GM12878 (cell line): ENCODE results near the gene BRAT1. TPM values are rescaled to one million over a fixed set of nuclear protein-coding genes. Genes with fewer than 3 reads are reported as not detected.

Source experiments
- ATF2 ChIP-seq: IDR thresholded peaks from 2 replicates; pipeline ENCODE4 v1.6.1; 2012; ENCODE audit warnings: low read length, inconsistent platforms
- CBX3 ChIP-seq: fragments of 200-600 bp; sonication (generic); IDR thresholded peaks from 2 replicates; pipeline ENCODE4 v1.6.1; 2016; ENCODE audit warnings: low read depth, borderline replicate concordance
- CEBPB ChIP-seq, 2 experiments: fragments of 150-350 bp in 1 of 2; IDR thresholded peaks; 2 replicates each; pipeline ENCODE4 v1.6.1; 2012 to 2014; ENCODE audit warnings: low read depth in 2 of 2, low read length in 2 of 2, borderline replicate concordance in 1 of 2, inconsistent platforms in 1 of 2
- CREB1 ChIP-seq: IDR thresholded peaks from 2 replicates; pipeline ENCODE4 v1.6.1; 2012; ENCODE audit warnings: low read depth, mild to moderate bottlenecking, inconsistent platforms
- CTCF ChIP-seq, 3 experiments: IDR thresholded peaks in 2 of 3; conservative IDR thresholded peaks in 1 of 3; 2 replicates each; pipeline ENCODE4 v1.5.1; 2011; ENCODE audit warnings: low read depth in 3 of 3, low read length in 3 of 3, mild to moderate bottlenecking in 3 of 3, control low read depth in 2 of 3, moderate library complexity in 2 of 3, inconsistent platforms in 1 of 3, mixed read lengths in 1 of 3; ENCODE audit not compliant: control insufficient read depth in 2 of 3, insufficient read depth in 1 of 3; ENCODE audit errors: extremely low read depth in 1 of 3
- EGR1 ChIP-seq, 2 experiments: IDR thresholded peaks; 1 replicate in 1 of 2; 2 replicates in 1 of 2; pipeline ENCODE4 v1.6.1; 2011 to 2012; ENCODE audit warnings: low read depth in 2 of 2, low read length in 2 of 2, borderline replicate concordance in 1 of 2, mild to moderate bottlenecking in 1 of 2, moderate library complexity in 1 of 2
- EZH2 ChIP-seq: IDR thresholded peaks from 2 replicates; pipeline ENCODE4 v1.6.1; 2012; ENCODE audit warnings: low read depth, mild to moderate bottlenecking, control low read depth, inconsistent platforms, low read length, borderline replicate concordance; ENCODE audit not compliant: control insufficient read depth
- HDAC2 ChIP-seq: fragments of 200-600 bp; sonication (generic); IDR thresholded peaks from 2 replicates; pipeline ENCODE4 v1.6.1; 2017
- JUND ChIP-seq: IDR thresholded peaks from 2 replicates; pipeline ENCODE4 v1.6.1; 2012; ENCODE audit warnings: low read depth, mild to moderate bottlenecking, low read length, improper control_type of control experiment, moderate library complexity
- NR2C2 ChIP-seq: IDR thresholded peaks from 2 replicates; pipeline ENCODE4 v1.6.1; 2011; ENCODE audit warnings: borderline replicate concordance, low read depth; ENCODE audit not compliant: control insufficient read depth, insufficient read length
- NR2F1 ChIP-seq: fragments of 450-650 bp; conservative IDR thresholded peaks from 2 replicates; pipeline ENCODE4 v1.6.1; 2017; ENCODE audit warnings: mild to moderate bottlenecking
- PBX3 ChIP-seq: IDR thresholded peaks from 2 replicates; pipeline ENCODE4 v1.6.1; 2011; ENCODE audit warnings: mild to moderate bottlenecking, low read depth, low read length, moderate library complexity; ENCODE audit not compliant: insufficient replicate concordance
- POLR2A ChIP-seq: IDR thresholded peaks from 2 replicates; pipeline ENCODE4 v1.6.1; 2011; ENCODE audit warnings: low read depth, mild to moderate bottlenecking, low read length
- RB1 ChIP-seq: fragments of 450-650 bp; formaldehyde crosslinking; IDR thresholded peaks from 2 replicates; pipeline ENCODE4 v1.6.1; 2017; ENCODE audit warnings: mild to moderate bottlenecking, borderline replicate concordance
- RELB ChIP-seq: fragments of 450-650 bp; IDR thresholded peaks from 2 replicates; pipeline ENCODE4 v1.6.1; 2017; ENCODE audit warnings: low read depth, mild to moderate bottlenecking, moderate library complexity
- RFX5 ChIP-seq: IDR thresholded peaks from 2 replicates; pipeline ENCODE4 v1.6.1; 2011; ENCODE audit warnings: low read depth, low read length, improper control_type of control experiment
- SP1 ChIP-seq: IDR thresholded peaks from one replicate; pipeline ENCODE4 v1.6.1; 2011; ENCODE audit warnings: low read depth, low read length
- TARDBP ChIP-seq: IDR thresholded peaks from 2 replicates; pipeline ENCODE4 v1.6.1; 2016; ENCODE audit warnings: borderline replicate concordance
- YY1 ChIP-seq: IDR thresholded peaks from 2 replicates; pipeline ENCODE4 v1.6.1; 2011; ENCODE audit warnings: low read depth, mild to moderate bottlenecking, low read length
- ZNF687 ChIP-seq: fragments of 450-650 bp; IDR thresholded peaks from 2 replicates; pipeline ENCODE4 v1.6.1; 2017; ENCODE audit warnings: mild to moderate bottlenecking, moderate library complexity
- polyA plus RNA-seq, 11 experiments: library from polyadenylated mRNA; depleted of rRNA in 4 of 11; unstranded in 6 of 11; stranded (reverse) in 5 of 11; fragments of >200 nt; fragmentation: Nextera tagmentation in 4 of 11; fragmentation: Illumina TruSeq in 1 of 11; extraction: Ambion mirVana in 4 of 11; extraction: Trizol in 1 of 11; gene quantifications; 1 replicate in 1 of 11; 2 replicates in 10 of 11; pipeline versions ENCODE4 v1.2.1 to v1.2.3, GENCODE V29; 2011 to 2016; ENCODE audit warnings: inconsistent platforms in 2 of 11, missing spikeins in 2 of 11, low read depth in 1 of 11
- total RNA-seq, 4 experiments: library from RNA; depleted of rRNA in 3 of 4; stranded (reverse); fragments of >200 nt in 3 of 4; fragmentation: Illumina TruSeq in 1 of 4; extraction: Trizol in 1 of 4; gene quantifications; 2 replicates each; pipeline versions ENCODE4 v1.2.1 to v1.2.3, GENCODE V29; 2013 to 2021

The BRAT1 gene
- total and polyA plus RNA-seq, 10 of the 15 experiments (the other 5 are each of a cell fraction or from before 2014, with no cell fraction given): 0.13 to 53.3 (median 16.0) TPM

GRCh38 chr7:2558629-2559282 lies 3.4 kb upstream of the BRAT1 start, which contains the start of gene IQCE (continued):
- no peak for TF ChIP-seq NR2C2
- no peak; the same call in 1 of the 2 replicates for TF ChIP-seq TARDBP
- no peak for TF ChIP-seq PBX3
- peak; percentile 46; the same call in 1 of the 2 replicates for TF ChIP-seq ZNF687
- peak; percentile 62 for TF ChIP-seq JUND
- no peak for TF ChIP-seq HDAC2
- no peak for TF ChIP-seq EZH2
- TF ChIP-seq CTCF (IDR thresholded peaks at IDR 0.05 in 2 of 3, conservative IDR thresholded peaks at IDR 0.05 in 1 of 3; ENCODE audit: control insufficient read depth in 2 of 3, extremely low read depth in 1 of 3, insufficient read depth in 1 of 3, low read depth in 3 of 3, low read length in 3 of 3): no peak
- TF ChIP-seq RB1: 0 out of 2 replicates have a peak, but pooled peaks have one; percentile 50
- TF ChIP-seq CREB1: no peak
- TF ChIP-seq ATF2: no peak
- TF ChIP-seq CEBPB (IDR thresholded peaks at IDR 0.05; ENCODE audit: borderline replicate concordance in 1 of 2, low read depth in 2 of 2, low read length in 2 of 2): no peak
- peak; percentile 46; the same call in 1 of the 2 replicates for TF ChIP-seq YY1
- TF ChIP-seq NR2F1: peak; percentile 97
- TF ChIP-seq EGR1 (IDR thresholded peaks at IDR 0.05; ENCODE audit: borderline replicate concordance in 1 of 2, low read depth in 2 of 2, low read length in 2 of 2): peak in 1 of 2 experiments; percentile 68; a peak in 2 of 3 replicates
- TF ChIP-seq RFX5: no peak
- peak; percentile 84 for TF ChIP-seq SP1
- peak; percentile 92 for TF ChIP-seq RELB
- TF ChIP-seq CBX3: no peak
- TF ChIP-seq POLR2A: no peak; the same call in 1 of the 2 replicates
